Lower lobe of right lung (tissue), 2 donors: ENCODE data around the gene MAPK1. TPM values are rescaled to one million over a fixed set of nuclear protein-coding genes. Genes with fewer than 3 reads are reported as not detected.

Source experiments
- ATAC-seq, 2 donors: fragments of 200-7000 bp; cut with Tn5 transposase; one replicate each; pipeline ENCODE4 v1.9.1; 2020 to 2022; ENCODE audit warnings: mild to moderate bottlenecking in 2 of 2, moderate library complexity in 2 of 2
- DNase-seq: peaks from one replicate; pipeline ENCODE4 v3.0.0-alpha.2; 2020
- H3K27ac ChIP-seq: fragments of 200-600 bp; one replicate; pipeline ENCODE4 v1.8.0; 2022
- H3K27me3 ChIP-seq: fragments of 200-600 bp; one replicate; pipeline ENCODE4 v1.8.0; 2022; ENCODE audit warnings: low read depth
- H3K36me3 ChIP-seq: fragments of 200-600 bp; one replicate; pipeline ENCODE4 v1.8.0; 2022; ENCODE audit warnings: mild to moderate bottlenecking
- H3K4me1 ChIP-seq: fragments of 200-600 bp; one replicate; pipeline ENCODE4 v1.8.0; 2022
- H3K4me3 ChIP-seq: fragments of 200-600 bp; one replicate; pipeline ENCODE4 v1.8.0; 2022; ENCODE audit warnings: mild to moderate bottlenecking
- H3K9me3 ChIP-seq: fragments of 200-600 bp; one replicate; pipeline ENCODE4 v1.8.0; 2022
- intact Hi-C: fragments of 100-400 bp; cut with DNase I; formaldehyde crosslinking; loops from one replicate; pipeline ENCODE4 v1.11.0; 2022
- total RNA-seq: library from RNA; stranded (reverse); fragmentation: NEBNext Ultra II Directional; extraction: Animal tissue kit (Norgen Biotek cat#: 25700); gene quantifications from one replicate; pipeline ENCODE4 v1.2.1, GENCODE V29; 2021
- TF ChIP-seq, protein P1 (sequence below): fragments of 200-600 bp; IDR thresholded peaks from one replicate; pipeline ENCODE4 v1.8.0; 2022; ENCODE audit warnings: antibody characterized with exemption, mild to moderate bottlenecking
- donor health status: DM: no; HTN: yes; CAD: no; lungs with severe emphysema.

MAPK1 gene
- total RNA-seq, 1 donor from 2014 or later: 146 TPM

DNA sequence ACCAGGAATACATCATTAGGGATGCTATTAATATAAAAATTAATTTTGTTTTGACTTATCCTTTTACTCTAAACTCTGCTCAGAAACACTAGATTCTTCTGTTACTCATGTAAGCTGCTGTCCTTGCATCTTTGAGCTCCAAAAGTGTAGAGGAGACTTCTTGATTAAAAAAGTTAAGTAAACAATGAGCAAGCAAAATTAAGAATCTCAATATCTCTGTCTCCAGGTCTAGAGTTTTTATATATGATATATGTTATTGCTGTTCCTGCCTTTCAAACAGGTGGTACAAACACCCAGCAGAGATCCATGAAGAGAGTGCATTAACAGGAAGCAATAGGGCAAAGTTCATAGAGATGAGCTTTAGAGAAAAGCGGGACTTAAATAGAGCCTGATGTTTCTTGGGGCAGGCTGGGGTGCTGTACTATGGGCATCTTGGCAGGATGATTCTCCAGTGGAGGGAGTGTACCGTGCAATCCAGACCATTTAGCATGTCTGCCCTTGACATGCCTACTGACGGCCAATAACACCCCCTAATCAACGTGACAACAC, 6.9 kb downstream of the MAPK1 start:
- intact Hi-C loops: no loop called here
- Histone ChIP-seq H3K27ac (no peak overlapping the region), H3K36me3 (no peaks in the 10 kb centered on the region), H3K27me3 (no peaks in the 10 kb centered on the region), H3K9me3 (no peaks in the 10 kb centered on the region), H3K4me1 (peaks cover 98% of the 10 kb centered on the region), H3K4me3 (no peak overlapping the region)
- ATAC-seq: no peak
- no peak for DNase-seq
- TF ChIP-seq, protein P1, sequence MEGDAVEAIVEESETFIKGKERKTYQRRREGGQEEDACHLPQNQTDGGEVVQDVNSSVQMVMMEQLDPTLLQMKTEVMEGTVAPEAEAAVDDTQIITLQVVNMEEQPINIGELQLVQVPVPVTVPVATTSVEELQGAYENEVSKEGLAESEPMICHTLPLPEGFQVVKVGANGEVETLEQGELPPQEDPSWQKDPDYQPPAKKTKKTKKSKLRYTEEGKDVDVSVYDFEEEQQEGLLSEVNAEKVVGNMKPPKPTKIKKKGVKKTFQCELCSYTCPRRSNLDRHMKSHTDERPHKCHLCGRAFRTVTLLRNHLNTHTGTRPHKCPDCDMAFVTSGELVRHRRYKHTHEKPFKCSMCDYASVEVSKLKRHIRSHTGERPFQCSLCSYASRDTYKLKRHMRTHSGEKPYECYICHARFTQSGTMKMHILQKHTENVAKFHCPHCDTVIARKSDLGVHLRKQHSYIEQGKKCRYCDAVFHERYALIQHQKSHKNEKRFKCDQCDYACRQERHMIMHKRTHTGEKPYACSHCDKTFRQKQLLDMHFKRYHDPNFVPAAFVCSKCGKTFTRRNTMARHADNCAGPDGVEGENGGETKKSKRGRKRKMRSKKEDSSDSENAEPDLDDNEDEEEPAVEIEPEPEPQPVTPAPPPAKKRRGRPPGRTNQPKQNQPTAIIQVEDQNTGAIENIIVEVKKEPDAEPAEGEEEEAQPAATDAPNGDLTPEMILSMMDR: no peak

DNA sequence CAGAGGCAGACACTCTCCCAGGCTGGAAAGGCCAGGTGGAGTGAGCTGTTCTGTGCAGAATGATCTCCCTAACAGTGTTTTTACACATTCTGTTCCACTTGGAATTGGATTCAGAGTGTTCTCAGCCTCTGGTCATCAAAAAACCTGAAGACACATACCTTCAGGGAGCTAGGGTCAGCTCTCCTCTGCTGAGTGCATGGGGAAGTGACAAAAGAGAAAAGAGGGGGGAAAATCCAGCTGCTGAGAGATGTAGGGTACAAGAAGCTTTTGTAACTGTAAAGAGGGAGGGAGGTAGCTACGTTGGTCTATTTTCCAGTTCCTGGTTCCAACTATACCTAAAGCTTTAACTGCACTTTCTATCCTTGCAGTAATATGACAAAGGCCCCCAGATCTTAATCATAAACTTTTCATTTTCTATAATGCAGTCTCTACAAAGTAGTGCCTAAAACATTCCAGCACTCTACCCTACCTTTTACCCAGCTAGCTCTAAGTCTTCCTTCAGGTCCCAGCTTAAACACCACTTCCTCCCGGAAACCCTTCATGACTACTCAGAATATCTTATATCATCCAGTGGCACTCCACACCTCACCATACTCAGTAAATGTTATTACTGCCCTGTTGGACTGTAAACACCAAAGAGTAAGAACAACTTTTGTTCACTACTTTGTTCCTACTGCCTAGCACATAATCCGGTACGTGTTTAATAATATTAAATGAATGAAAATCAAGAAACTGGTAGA, 9.2 kb downstream of the MAPK1 start:
- intact Hi-C loops: loop anchor here (10.0 kb wide), 1 partner anchor 53 kb away; no protein-coding TSS in a partner anchor
- Histone ChIP-seq H3K27ac (peak overlapping the region; percentile 14), H3K4me3 (no peak overlapping the region), H3K36me3 (no peaks in the 10 kb centered on the region), H3K4me1 (peaks cover 86% of the 10 kb centered on the region), H3K9me3 (no peaks in the 10 kb centered on the region), H3K27me3 (no peaks in the 10 kb centered on the region)
- ATAC-seq (peak; percentile 70 to 77), DNase-seq (no peak)
- TF ChIP-seq, protein P1: no peak

DNA sequence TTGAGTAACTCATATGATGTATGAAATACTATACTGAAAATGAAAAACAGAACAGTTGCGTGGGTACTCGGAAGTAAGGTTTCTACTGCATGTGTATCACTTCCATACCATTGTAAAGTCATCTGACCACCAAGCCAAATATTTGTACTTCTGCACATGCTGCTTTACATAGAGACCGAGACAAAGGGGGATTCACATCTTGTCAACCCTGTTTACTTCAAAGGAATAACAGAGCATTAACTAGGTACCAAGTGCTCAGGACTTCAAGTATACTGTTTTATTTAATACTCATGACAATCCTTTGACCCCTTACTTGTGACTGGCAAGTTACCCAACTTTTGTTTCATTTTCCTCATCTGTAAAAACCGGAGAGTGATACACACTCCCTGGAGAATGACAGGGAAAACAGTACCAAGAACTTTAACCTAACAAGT, 9.9 kb downstream of the MAPK1 start:
- intact Hi-C loops: loop anchor here (10.0 kb wide), 1 partner anchor 53 kb away; no protein-coding TSS in a partner anchor
- H3K27ac ChIP-seq: no peak overlapping the region

DNA sequence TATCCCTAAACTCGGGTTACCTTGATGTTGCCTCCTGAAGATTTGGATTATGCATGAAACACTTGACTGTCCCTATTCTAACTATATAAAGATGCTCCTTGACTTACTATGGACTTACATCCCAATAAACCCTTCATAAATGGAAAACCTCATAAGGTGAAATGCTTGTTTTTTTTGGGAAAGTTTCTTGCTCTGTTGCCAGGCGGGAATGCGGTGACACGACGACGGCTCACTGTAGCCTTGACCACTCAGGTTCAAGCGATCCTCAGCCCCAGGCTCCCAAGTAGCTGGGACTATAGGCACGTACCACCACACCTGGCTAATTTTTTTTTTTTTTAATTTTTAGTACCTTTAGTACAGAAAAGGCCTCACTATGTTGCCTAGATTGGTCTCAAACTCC, 10.6 kb downstream of the MAPK1 start:
- Histone ChIP-seq H3K4me1 (peaks cover 77% of the 10 kb centered on the region), H3K4me3 (no peak overlapping the region), H3K9me3 (no peaks in the 10 kb centered on the region), H3K27me3 (no peaks in the 10 kb centered on the region), H3K36me3 (no peaks in the 10 kb centered on the region), H3K27ac (no peak overlapping the region)
- intact Hi-C loops: loop anchor here (10.0 kb wide), 1 partner anchor 52 kb away; no protein-coding TSS in a partner anchor
- no peak for DNase-seq
- TF ChIP-seq, protein P1: no peak
- ATAC-seq: no peak

More for the DNA sequence above, 9.9 kb downstream of the MAPK1 start:
- no peaks in the 10 kb centered on the region for H3K27me3 ChIP-seq
- peak in 1 of 2 donors; percentile 38 for ATAC-seq
- H3K36me3 ChIP-seq: no peaks in the 10 kb centered on the region
- TF ChIP-seq, protein P1: no peak
- no peaks in the 10 kb centered on the region for H3K9me3 ChIP-seq
- DNase-seq: no peak
- H3K4me1 ChIP-seq: peaks cover 83% of the 10 kb centered on the region
- no peak overlapping the region for H3K4me3 ChIP-seq

DNA sequence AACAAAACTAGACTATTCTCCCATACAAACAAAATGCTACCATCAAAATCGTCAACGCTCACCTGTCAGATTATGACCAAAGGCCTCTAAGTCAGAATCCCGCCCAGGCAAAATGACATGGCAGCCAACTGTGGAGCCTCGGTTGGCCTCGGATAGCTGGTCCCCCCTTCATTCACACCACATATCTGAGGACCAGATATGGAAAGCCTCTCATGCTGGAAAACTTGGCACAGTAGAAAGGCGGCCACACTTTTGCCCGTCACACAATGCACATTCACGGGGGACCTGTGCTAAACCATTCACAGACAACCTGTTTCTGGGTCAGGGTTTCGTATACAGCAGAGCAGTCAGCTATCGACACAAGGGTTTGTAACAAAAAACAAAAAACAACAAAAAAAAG, 11.2 kb downstream of the MAPK1 start:
- Histone ChIP-seq H3K36me3 (no peaks in the 10 kb centered on the region), H3K4me1 (peaks cover 70% of the 10 kb centered on the region), H3K27ac (no peak overlapping the region), H3K27me3 (no peaks in the 10 kb centered on the region), H3K4me3 (no peak overlapping the region), H3K9me3 (no peaks in the 10 kb centered on the region)
- TF ChIP-seq, protein P1: no peak
- DNase-seq: no peak
- ATAC-seq: no peak
- intact Hi-C loops: loop anchor here (10.0 kb wide), 1 partner anchor 51 kb away; no protein-coding TSS in a partner anchor
